22Rv1 (cell line): ENCODE results near the gene CCDC6.

Experiments
- ZFX ChIP-seq: fragments of 450-650 bp; IDR thresholded peaks from 2 replicates; pipeline ENCODE4 v1.6.1; 2017; ENCODE audit warnings: antibody characterized with exemption, borderline replicate concordance
- TF ChIP-seq, protein P1 (sequence below): fragments of 450-650 bp; IDR thresholded peaks from 2 replicates; pipeline ENCODE4 v1.5.1; 2017; ENCODE audit warnings: mild to moderate bottlenecking

DNA sequence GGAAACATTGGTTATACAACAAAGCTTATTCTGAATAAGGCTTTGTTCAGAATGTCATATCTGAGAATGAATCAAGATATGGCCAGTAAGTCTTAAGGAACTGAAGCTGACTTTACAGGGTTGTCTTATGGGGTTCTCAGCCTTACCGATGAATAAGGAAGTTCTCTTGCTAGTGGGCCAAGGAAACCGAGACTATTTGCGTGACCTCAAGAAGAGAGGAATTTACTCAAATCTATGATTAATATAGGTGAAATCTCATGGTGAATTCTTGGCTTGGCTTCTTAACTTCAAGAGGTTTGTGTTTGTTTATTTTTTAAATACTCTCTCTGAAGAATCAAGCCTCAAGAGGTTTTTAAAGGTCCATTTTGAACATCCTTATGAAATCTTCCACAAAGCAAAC is 148.4 kb downstream of the CCDC6 start:
- TF ChIP-seq, protein P1, sequence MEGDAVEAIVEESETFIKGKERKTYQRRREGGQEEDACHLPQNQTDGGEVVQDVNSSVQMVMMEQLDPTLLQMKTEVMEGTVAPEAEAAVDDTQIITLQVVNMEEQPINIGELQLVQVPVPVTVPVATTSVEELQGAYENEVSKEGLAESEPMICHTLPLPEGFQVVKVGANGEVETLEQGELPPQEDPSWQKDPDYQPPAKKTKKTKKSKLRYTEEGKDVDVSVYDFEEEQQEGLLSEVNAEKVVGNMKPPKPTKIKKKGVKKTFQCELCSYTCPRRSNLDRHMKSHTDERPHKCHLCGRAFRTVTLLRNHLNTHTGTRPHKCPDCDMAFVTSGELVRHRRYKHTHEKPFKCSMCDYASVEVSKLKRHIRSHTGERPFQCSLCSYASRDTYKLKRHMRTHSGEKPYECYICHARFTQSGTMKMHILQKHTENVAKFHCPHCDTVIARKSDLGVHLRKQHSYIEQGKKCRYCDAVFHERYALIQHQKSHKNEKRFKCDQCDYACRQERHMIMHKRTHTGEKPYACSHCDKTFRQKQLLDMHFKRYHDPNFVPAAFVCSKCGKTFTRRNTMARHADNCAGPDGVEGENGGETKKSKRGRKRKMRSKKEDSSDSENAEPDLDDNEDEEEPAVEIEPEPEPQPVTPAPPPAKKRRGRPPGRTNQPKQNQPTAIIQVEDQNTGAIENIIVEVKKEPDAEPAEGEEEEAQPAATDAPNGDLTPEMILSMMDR: no peak
- no peak for TF ChIP-seq ZFX
